HG03354 (cell line): Measurements from ENCODE around the gene ARFGAP1.
"Not testable (repeated sequence)": the region's sequence is repeated elsewhere in the genome, so short reads cannot be mapped to it uniquely, and the experiment has no call there.

Experiments
- ATAC-seq: cut with Tn5 transposase; IDR thresholded peaks from one replicate; pipeline ENCODE4 v1.9.1; 2021; ENCODE audit warnings: mild to moderate bottlenecking; ENCODE audit not compliant: unreplicated experiment, poor library complexity, severe bottlenecking

Gene ARFGAP1

DNA sequence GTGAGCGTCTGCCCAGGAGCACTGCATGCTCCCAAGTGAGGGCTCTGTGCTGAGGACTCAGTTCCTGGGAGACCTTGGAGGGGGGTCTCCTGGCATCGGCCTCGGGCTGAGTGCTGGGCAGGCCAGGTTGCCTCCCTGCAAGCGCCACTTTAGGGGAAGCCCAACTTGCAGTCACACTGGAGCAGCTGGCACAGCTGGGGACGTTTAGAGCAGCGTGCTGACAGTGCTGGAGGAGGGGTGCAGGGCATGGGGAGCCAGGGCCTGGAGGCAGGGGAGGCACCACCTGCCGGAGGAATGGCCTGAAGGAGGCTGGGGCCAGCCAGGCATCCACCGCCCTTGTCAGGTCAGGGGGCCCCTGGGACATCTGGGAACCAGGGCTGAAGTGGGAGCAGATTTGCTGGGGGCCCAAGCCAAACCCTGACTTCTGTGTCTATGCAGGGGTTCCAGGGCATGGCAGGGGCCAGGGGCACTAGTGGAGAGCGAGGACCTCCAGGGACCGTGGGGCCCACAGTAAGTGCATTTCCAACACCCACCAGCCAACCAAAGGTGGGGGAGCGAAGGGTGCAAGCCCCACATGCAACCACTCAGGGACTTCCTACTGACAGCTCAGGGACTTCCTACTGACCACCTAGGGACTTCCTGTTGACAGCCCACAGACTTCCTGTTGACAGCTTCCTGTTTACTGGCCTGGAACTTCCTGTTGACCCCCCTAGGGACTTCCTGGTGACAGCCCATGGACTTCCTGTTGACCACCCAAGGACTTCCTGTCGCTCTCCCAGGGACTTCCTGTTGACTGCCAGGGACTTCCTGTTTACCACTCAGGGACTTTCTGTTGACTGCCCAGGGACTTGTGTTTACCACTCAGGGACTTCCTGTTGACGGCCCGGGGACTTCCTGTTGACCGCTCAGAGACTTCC lies 54.0 kb downstream of the ARFGAP1 start:
- ATAC-seq: no peak

DNA sequence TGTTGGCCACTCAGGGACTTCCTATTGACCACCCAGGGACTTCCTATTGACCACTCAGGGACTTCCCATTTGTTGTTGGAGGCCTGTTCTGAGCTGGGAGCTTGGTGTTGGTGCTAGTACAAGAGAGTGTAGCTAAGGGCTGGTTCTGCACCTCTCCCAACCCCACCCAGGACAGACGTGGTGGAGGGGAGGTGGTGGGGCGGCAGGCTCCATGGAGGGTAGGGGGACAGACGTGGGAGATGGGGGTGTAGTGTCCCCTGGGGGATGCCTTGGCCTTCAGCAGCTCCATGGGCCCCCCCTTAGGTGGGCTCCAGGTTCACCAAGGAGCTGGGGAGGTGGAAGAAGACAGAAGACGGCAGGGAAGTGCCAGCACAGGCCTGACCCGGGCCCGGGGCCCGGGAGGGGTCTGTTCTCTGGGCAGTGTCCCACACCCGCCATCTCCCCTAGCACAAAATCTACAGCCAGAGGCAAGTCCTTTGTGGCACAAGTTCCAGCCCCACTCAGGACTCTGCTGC lies 54.7 kb downstream of the ARFGAP1 start:
- ATAC-seq: no peak

DNA sequence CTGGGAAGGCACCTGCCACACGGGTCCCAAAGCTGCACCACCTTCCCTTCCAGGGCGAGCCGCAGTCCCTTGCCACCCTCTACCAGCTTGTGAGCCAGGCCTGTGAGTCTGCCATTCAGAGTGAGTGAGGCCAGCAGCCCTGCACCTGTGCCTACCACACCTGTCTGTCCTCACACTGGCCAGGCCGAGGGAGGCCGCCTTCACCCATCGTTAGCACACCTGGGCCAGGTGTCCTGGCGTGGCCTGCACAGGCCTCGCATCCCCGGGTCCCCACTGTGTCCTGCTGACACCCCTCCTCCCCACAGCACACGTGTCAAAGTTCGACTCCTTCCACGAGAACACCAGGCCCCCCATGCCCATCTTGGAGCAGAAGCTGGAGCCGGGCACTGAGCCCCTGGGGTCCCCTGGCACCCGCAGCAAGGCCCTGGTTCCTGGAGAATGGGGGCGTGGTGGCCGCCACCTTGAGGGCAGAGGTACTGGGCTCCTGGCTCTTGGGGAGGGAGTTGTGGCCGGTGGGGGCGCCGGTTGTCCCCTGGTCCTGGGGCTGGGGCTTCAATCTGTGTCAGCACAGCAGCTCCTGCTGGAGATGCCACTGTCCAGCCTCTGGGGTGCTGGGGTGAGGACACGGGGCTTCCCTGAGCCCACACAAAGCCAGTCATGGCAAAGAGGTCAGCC lies 55.5 kb downstream of the ARFGAP1 start:
- no peak for ATAC-seq

- no peak for ATAC-seq
Observed at GRCh38 chr20:63328718-63329275, 56.2 kb downstream of the ARFGAP1 start.

DNA sequence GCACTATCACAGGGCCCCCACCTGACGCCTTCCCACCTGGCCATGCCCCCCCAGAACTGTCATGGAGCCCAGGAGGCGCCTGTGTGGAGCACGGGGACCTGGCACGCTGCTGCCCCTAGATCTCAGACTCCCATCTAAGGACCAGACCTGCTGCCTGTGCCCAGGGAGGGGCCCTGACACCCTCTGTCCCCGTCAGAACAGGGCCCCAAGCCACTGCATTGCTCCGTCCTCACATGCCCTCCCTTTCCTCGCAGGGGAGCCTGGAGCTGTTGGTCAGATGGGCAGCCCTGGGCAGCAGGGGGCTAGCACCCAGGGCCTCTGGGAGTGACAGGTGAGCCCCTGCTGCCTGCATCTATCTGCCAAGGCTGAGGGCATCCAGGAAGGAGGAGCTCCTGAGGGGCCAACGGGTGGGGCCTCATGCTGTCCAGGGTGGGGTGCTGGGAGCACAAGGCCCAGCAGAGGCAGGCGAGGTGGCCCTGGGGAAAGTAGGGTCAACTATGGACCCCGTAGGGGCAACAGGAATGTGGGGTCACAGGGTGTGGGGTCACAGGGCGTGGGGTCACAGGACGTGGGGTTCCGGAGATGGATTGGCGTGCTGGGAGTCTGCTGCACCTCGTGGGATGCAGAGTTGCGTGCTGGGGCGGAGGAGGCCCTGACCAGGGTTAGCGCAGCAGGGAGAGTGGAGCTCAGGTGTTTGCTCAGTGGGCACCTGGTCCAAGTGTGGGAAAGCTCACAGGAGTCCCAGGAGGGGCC lies 56.9 kb downstream of the ARFGAP1 start:
- ATAC-seq: no peak

DNA sequence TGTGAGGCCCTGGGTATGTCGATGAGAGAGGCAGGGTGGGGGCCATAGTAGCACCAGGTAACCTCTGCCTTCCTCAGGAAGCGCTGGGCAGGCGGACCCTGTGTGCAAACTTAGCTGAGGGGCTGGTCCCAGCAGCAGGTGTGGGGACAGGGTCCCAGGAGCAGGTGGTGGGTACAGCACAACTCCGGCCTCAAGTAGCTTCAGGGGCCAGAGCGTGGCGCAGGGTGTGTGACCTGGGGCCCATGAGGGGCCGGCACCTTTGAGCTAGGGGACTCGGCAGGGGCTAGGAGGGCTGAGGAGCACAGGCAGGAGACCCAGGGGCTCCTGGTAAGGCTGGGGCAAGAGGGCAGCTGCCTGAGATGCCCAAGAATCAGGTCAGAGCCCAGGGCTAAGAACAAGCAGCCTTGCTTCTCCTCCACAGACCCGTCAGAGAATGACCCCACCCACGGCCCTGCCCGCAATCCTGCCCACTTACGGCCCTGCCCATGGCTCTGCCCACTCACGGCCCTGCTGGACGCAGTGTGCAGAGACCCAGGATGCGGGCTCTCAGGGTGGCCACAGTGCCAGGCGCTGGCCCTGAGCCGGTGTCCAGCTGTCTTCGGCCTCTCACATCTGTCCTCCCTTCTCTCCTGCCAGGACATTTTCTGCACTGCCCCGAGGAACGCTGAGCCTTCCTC lies 57.6 kb downstream of the ARFGAP1 start:
- ATAC-seq: no peak

GRCh38 chr20:63330940-63331339 lies 58.3 kb downstream of the ARFGAP1 start:
- no peak for ATAC-seq

GRCh38 chr20:63331741-63332400 lies 59.3 kb downstream of the ARFGAP1 start:
- ATAC-seq: no peak

- no peak for ATAC-seq
Observed at GRCh38 chr20:63332488-63333240, 60.1 kb downstream of the ARFGAP1 start.

DNA sequence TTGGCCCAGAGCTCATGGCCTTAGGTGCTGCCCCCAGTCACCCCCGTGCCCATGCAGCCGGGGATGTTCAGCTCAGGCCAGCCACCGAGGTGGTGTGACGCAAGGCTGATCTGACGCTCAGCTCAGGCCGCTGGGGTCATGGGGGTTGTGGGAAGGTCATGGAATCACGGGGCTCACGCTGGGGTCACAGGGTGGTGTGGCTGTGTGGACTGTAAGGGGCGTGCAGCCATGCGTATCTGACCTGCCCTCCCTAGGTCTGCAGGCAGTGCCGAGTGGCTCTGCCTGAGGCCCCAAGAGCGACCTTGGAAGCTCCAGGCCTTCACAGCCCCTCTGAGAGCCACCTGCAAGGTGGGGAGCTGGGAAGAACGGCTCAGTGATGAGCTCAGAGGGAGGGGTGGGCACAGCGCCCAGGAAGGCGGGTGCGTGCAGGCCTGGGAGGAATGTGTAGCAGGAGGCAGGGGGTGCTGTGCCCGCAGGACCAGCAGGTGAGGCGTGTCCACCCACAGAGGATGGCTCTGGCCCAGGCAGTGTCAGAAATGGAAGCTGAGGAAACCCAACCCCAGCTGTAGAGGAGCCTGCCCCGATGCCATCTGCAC lies 60.7 kb downstream of the ARFGAP1 start:
- ATAC-seq: no peak

GRCh38 chr20:63334356-63334755 lies 61.7 kb downstream of the ARFGAP1 start:
- no peak for ATAC-seq

GRCh38 chr20:63335060-63335459 lies 62.4 kb downstream of the ARFGAP1 start:
- ATAC-seq: not testable (repeated sequence)

- no peak for ATAC-seq
Observed at GRCh38 chr20:63335711-63336110, 63.1 kb downstream of the ARFGAP1 start.

DNA sequence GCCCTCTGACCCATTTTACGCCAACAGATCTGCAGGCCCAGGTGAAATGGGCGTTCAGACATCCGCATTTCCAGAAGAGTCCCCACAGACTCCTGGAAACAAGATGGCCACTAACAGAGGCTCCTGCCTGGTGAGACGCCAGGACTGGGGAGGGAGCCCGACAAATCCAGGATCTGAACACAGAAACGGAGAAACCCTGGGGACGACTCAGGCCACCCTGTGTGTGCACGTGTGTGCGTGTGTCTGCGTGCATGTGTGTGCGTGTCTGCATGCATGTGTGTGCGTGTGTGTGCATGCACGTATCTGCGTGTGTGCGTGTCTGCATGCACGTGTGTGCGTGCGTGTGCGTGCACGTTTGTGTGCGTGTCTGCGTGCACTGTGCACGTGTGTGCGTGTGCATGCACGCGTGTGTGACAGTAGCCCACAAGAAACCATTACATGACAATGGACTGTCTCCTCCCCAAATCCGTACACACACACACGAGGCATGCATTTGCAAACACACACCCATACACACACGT lies 63.7 kb downstream of the ARFGAP1 start:
- ATAC-seq: no peak

- no peak for ATAC-seq
Observed at GRCh38 chr20:63337786-63338420, 65.3 kb downstream of the ARFGAP1 start.
